HepG2 (cell line): Measurements from ENCODE around the gene PDE4D. TPM values are rescaled to one million over a fixed set of nuclear protein-coding genes. Genes with fewer than 3 reads are reported as not detected.

Experiments
- ATAC-seq: fragments of 200-7000 bp; cut with Tn5 transposase; 3 replicates; pipeline ENCODE4 v1.9.1; 2020; ENCODE audit warnings: mild to moderate bottlenecking, moderate library complexity
- BruUV-seq: library from RNA; stranded (reverse); fragments of 400-500 nt; replicated peaks from 2 replicates; lab custom pipeline; 2021; lab: Mats Ljungman, UMichigan
- CTCF ChIA-PET: fragments of 300-600 bp; formaldehyde crosslinking; extraction: SDS; loops from one replicate; lab custom pipeline; 2021; ENCODE audit warnings: low total read pairs, inconsistent platforms, low intra/inter-chr PET ratio; lab: Yijun Ruan, JAX
- POLR2A ChIA-PET: fragments of 350-600 bp; sonication (Branson Sonifier 250); formaldehyde crosslinking; loops from one replicate; lab custom pipeline; 2020; ENCODE audit warnings: antibody characterized with exemption, inconsistent platforms; lab: Yijun Ruan, JAX
- DNase-seq: peaks from one replicate; pipeline ENCODE4 v3.0.0-alpha.2; 2015; ENCODE audit warnings: low spot score
- FAIRE-seq: peaks from 3 replicates; lab custom pipeline; 2011; peaks lifted over from hg19 to GRCh38; lab: Jason Lieb, UNC
- H2AFZ ChIP-seq: one replicate; pipeline ENCODE4 v1.6.1; 2011; ENCODE audit warnings: low read length, inconsistent platforms
- H3K27ac ChIP-seq: fragments of 300-600 bp; 3 replicates; pipeline ENCODE4 v1.8.0; 2011; ENCODE audit warnings: mixed run types, mild to moderate bottlenecking, mixed read lengths, low read length, inconsistent platforms; ENCODE audit not compliant: insufficient read depth; ENCODE audit errors: extremely low read length
- H3K27me3 ChIP-seq, 2 experiments: fragments of 200-600 bp in 1 of 2; 2 replicates in 1 of 2; 3 replicates in 1 of 2; pipeline versions ENCODE4 v1.6.0 to v1.8.0; 2011; ENCODE audit warnings: low read length in 2 of 2, mild to moderate bottlenecking in 2 of 2, moderate library complexity in 2 of 2, inconsistent platforms in 1 of 2; ENCODE audit not compliant: insufficient read depth in 2 of 2, control insufficient read depth in 1 of 2
- H3K36me3 ChIP-seq, 2 experiments: fragments of 200-600 bp in 1 of 2; replicated peaks in 1 of 2; 2 replicates in 1 of 2; 3 replicates in 1 of 2; pipeline versions ENCODE4 v1.5.1 to v1.8.0; 2011; ENCODE audit warnings: low read length in 2 of 2, inconsistent platforms in 1 of 2; ENCODE audit not compliant: insufficient read depth in 2 of 2, control insufficient read depth in 1 of 2
- H3K4me1 ChIP-seq: 2 replicates; pipeline ENCODE4 v1.5.1; 2012; ENCODE audit warnings: low read length, inconsistent platforms; ENCODE audit not compliant: insufficient read depth
- H3K4me2 ChIP-seq: 2 replicates; pipeline ENCODE4 v1.6.0; 2011; ENCODE audit warnings: low read depth, low read length, inconsistent platforms
- H3K4me3 ChIP-seq, 3 experiments: fragments of 200-600 bp in 1 of 3; sonication (generic), shearing (Covaris generic) in 1 of 3; replicated peaks in 1 of 3; 2 replicates each; pipeline ENCODE4 v1.5.1; 2011 to 2016; ENCODE audit warnings: low read length in 3 of 3, inconsistent platforms in 2 of 3, low read depth in 2 of 3, mild to moderate bottlenecking in 2 of 3, control low read depth in 1 of 3, mixed read lengths in 1 of 3; ENCODE audit not compliant: insufficient read depth in 1 of 3
- H3K79me2 ChIP-seq: one replicate; pipeline ENCODE4 v1.6.1; 2011; ENCODE audit warnings: low read length, inconsistent platforms; ENCODE audit not compliant: insufficient read depth
- H3K9ac ChIP-seq: 2 replicates; pipeline ENCODE4 v1.6.0; 2011; ENCODE audit warnings: mild to moderate bottlenecking, low read depth, low read length, inconsistent platforms; ENCODE audit not compliant: insufficient read depth
- H3K9me3 ChIP-seq: 2 replicates; pipeline ENCODE4 v1.5.1; 2012; ENCODE audit warnings: mild to moderate bottlenecking, low read length
- H4K20me1 ChIP-seq: 2 replicates; pipeline ENCODE4 v1.6.0; 2011; ENCODE audit warnings: inconsistent platforms, mild to moderate bottlenecking, low read length, moderate library complexity; ENCODE audit not compliant: insufficient read depth
- DZIP1 ChIP-seq: sonication (generic); formaldehyde crosslinking; IDR thresholded peaks from 2 replicates; pipeline ENCODE4 v1.5.0; 2020; ENCODE audit warnings: mild to moderate bottlenecking, missing genetic modification reagents
- JUN ChIP-seq: sonication (generic); formaldehyde crosslinking; IDR thresholded peaks from 2 replicates; pipeline ENCODE4 v1.4.0; 2020; ENCODE audit warnings: mild to moderate bottlenecking, missing genetic modification reagents
- KAT7 ChIP-seq: IDR thresholded peaks from 2 replicates; pipeline ENCODE4 v1.6.1; 2018; ENCODE audit warnings: borderline replicate concordance, missing compliant biosample characterization
- KLF9 ChIP-seq: IDR thresholded peaks from 2 replicates; pipeline ENCODE4 v1.6.1; 2016; ENCODE audit warnings: low read depth
- KMT2B ChIP-seq: IDR thresholded peaks from 2 replicates; pipeline ENCODE4 v1.6.1; 2016; ENCODE audit warnings: missing genetic modification reagents, missing compliant biosample characterization
- NFE2 ChIP-seq: sonication (generic); formaldehyde crosslinking; IDR thresholded peaks from 2 replicates; pipeline ENCODE4 v1.4.0; 2020; ENCODE audit warnings: missing genetic modification reagents
- TFDP1 ChIP-seq: IDR thresholded peaks from 2 replicates; pipeline ENCODE4 v1.6.1; 2016; ENCODE audit warnings: missing compliant biosample characterization, missing genetic modification reagents, borderline replicate concordance
- ZKSCAN8 ChIP-seq: IDR thresholded peaks from 2 replicates; pipeline ENCODE4 v1.6.1; 2016; ENCODE audit warnings: borderline replicate concordance, missing genetic modification reagents, missing compliant biosample characterization
- ZNF180 ChIP-seq: sonication (generic); formaldehyde crosslinking; IDR thresholded peaks from 2 replicates; pipeline ENCODE4 v1.4.0; 2020; ENCODE audit warnings: low read depth, missing genetic modification reagents, borderline replicate concordance
- ZNF569 ChIP-seq: sonication (generic); formaldehyde crosslinking; IDR thresholded peaks from 2 replicates; pipeline ENCODE4 v1.5.0; 2020; ENCODE audit warnings: mild to moderate bottlenecking, missing genetic modification reagents, moderate library complexity, borderline replicate concordance
- ZNF652 ChIP-seq: IDR thresholded peaks from 2 replicates; pipeline ENCODE4 v1.6.1; 2016; ENCODE audit warnings: low read depth, borderline replicate concordance
- ZNF7 ChIP-seq: IDR thresholded peaks from 2 replicates; pipeline ENCODE4 v1.6.1; 2016; ENCODE audit warnings: missing biosample characterization, missing genetic modification reagents
- ZNF747 ChIP-seq: sonication (generic); formaldehyde crosslinking; IDR thresholded peaks from 2 replicates; pipeline ENCODE4 v1.8.1; 2023; ENCODE audit warnings: missing genetic modification reagents, mild to moderate bottlenecking, borderline replicate concordance
- WGBS: methylation state at CpG from one replicate; pipeline ENCODE4 v1.1.6; 2017; ENCODE audit warnings: low lambda C conversion rate; 5-methylcytosine and 5-hydroxymethylcytosine counted together
- in situ Hi-C: cut with HindIII; loops from 2 replicates; pipeline ENCODE4 v1.10.0; 2017; ENCODE audit warnings: low pct_unique_long_range_greater_than_20kb; ENCODE audit not compliant: extremely low pct_ligation_motif_present
- intact Hi-C: fragments of 100-400 bp; cut with micrococcal nuclease; formaldehyde crosslinking; loops from one replicate; pipeline ENCODE4 v1.10.0; 2022; ENCODE audit not compliant: unreplicated experiment
- polyA plus RNA-seq, 8 experiments: library from polyadenylated mRNA; depleted of rRNA in 3 of 8; stranded (reverse) in 7 of 8; unstranded in 1 of 8; fragments of >200 nt; fragmentation: Illumina TruSeq in 4 of 8; extraction: Trizol in 4 of 8; gene quantifications; 2 replicates each; pipeline versions ENCODE4 v1.2.1 to v1.2.3, GENCODE V29; 2011 to 2016; ENCODE audit warnings: low read depth in 4 of 8, missing spikeins in 1 of 8, mixed read lengths in 1 of 8; ENCODE audit not compliant: insufficient read depth in 1 of 8
- total RNA-seq, 5 experiments: library from RNA; depleted of rRNA; stranded (reverse); fragments of >200 nt; fragmentation: Illumina TruSeq; extraction: Trizol; gene quantifications; 2 replicates each; pipeline ENCODE4 v1.2.3, GENCODE V29; 2016; ENCODE audit warnings: low read depth in 1 of 5

PDE4D gene
- total and polyA plus RNA-seq, 2 of the 13 experiments (the other 11 are each of a cell fraction or from before 2014, with no cell fraction given): 7.0 to 12.2 TPM

GRCh38 chr5:59587489-59588337 lies 305.8 kb downstream of the PDE4D start:
- WGBS: 45% methylated on average over 8 of the region's 17 CpGs
- H3K36me3 ChIP-seq: no peaks in the 10 kb centered on the region
- CTCF ChIA-PET: no interaction called here
- H3K9ac ChIP-seq: no peak overlapping the region
- TF ChIP-seq KLF9: no peak
- no peak for TF ChIP-seq ZNF747 (CRISPR knock-in tag)
- no peak for TF ChIP-seq KMT2B (CRISPR knock-in tag)
- TF ChIP-seq KAT7: no peak
- no peaks in the 10 kb centered on the region for H3K4me1 ChIP-seq
- H3K27me3 ChIP-seq: no peaks in the 10 kb centered on the region
- no peaks in the 10 kb centered on the region for H3K9me3 ChIP-seq
- no peak overlapping the region for H3K27ac ChIP-seq
- H3K79me2 ChIP-seq: no peaks in the 10 kb centered on the region
- H2AFZ ChIP-seq: no peak overlapping the region
- ATAC-seq (no peak), FAIRE-seq (no peak), DNase-seq (no peak)
- intact Hi-C loops: no loop called here
- BruUV-seq: no TSS peak
- H3K4me3 ChIP-seq: no peak overlapping the region
- H3K4me2 ChIP-seq: no peak overlapping the region
- in situ Hi-C loops: no loop called here
- no peaks in the 10 kb centered on the region for H4K20me1 ChIP-seq
- POLR2A ChIA-PET: no interaction called here

- FAIRE-seq (no peak), DNase-seq (no peak), ATAC-seq (no peak)
- Histone ChIP-seq H3K9me3 (no peaks in the 10 kb centered on the region), H3K4me2 (no peak overlapping the region), H3K36me3 (no peaks in the 10 kb centered on the region), H3K4me1 (no peaks in the 10 kb centered on the region), H3K9ac (no peak overlapping the region), H2AFZ (no peak overlapping the region), H3K27me3 (no peaks in the 10 kb centered on the region), H4K20me1 (no peaks in the 10 kb centered on the region), H3K4me3 (no peak overlapping the region), H3K27ac (no peak overlapping the region), H3K79me2 (no peaks in the 10 kb centered on the region)
- CTCF ChIA-PET: no interaction called here
- POLR2A ChIA-PET: no interaction called here
- no TSS peak for BruUV-seq
- in situ Hi-C loops (no loop called here), intact Hi-C loops (no loop called here)
- whole genome bisulfite sequencing: 95% methylated on average over 5 of the region's 5 CpGs
- TF ChIP-seq ZNF569 (CRISPR knock-in tag) (no peak), ZKSCAN8 (CRISPR knock-in tag) (no peak), ZNF652 (no peak), JUN (no peak), TFDP1 (no peak), ZNF180 (CRISPR knock-in tag) (no peak), DZIP1 (CRISPR knock-in tag) (no peak), NFE2 (CRISPR knock-in tag) (no peak), ZNF7 (CRISPR knock-in tag) (no peak)
Observed at GRCh38 chr5:59586841-59587240, 306.7 kb downstream of the PDE4D start.
